Liver (tissue), 3 donors: ENCODE data around the gene TBL1X.

ENCODE experiments used
- EGR1 ChIP-seq, 2 donors: IDR thresholded peaks; 2 replicates each; pipeline ENCODE4 v1.6.1; 2016 to 2018; ENCODE audit warnings: antibody characterized with exemption in 2 of 2, low read depth in 2 of 2
- TAF1 ChIP-seq: conservative IDR thresholded peaks from 2 replicates; pipeline ENCODE4 v1.6.1; 2016; ENCODE audit warnings: antibody characterized with exemption, mild to moderate bottlenecking
- TF ChIP-seq, protein P1 (sequence below): IDR thresholded peaks from 2 replicates; pipeline ENCODE4 v1.6.1; 2016; ENCODE audit warnings: antibody characterized with exemption
- TF ChIP-seq, protein P2 (sequence below): fragments of 150-350 bp; IDR thresholded peaks from 2 replicates; pipeline ENCODE4 v1.5.1; 2017; ENCODE audit warnings: improper control_type of control experiment, low read depth, low read length; ENCODE audit not compliant: missing input control
- TF ChIP-seq, protein P3 (sequence below): IDR thresholded peaks from 2 replicates; pipeline ENCODE4 v1.6.1; 2016; ENCODE audit warnings: antibody characterized with exemption
- donor health status: healthy.
- donor health status: healthy.

DNA sequence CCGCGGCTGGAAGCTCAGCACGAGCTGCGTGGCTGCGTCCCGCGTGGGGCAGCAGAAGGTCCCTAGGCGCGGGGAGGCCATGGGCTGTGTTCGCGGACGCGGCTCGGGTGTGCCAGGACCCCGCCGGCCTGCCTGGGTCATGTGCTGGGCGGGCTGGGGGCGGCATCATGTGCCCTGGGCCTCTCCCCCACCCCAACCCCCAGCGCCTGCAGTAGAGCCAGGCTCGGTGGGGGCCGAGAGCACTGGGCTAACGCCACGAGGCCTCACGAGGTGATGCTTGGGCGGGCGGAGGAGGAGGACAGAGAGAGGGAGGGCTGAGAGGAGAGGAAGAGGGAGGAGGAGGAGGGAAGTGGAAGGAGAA is 300.9 kb downstream of the TBL1X start, which contains the start of gene GPR143:
- TF ChIP-seq, protein P1, sequence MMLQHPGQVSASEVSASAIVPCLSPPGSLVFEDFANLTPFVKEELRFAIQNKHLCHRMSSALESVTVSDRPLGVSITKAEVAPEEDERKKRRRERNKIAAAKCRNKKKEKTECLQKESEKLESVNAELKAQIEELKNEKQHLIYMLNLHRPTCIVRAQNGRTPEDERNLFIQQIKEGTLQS, result no peak
- TF ChIP-seq, protein P2, sequence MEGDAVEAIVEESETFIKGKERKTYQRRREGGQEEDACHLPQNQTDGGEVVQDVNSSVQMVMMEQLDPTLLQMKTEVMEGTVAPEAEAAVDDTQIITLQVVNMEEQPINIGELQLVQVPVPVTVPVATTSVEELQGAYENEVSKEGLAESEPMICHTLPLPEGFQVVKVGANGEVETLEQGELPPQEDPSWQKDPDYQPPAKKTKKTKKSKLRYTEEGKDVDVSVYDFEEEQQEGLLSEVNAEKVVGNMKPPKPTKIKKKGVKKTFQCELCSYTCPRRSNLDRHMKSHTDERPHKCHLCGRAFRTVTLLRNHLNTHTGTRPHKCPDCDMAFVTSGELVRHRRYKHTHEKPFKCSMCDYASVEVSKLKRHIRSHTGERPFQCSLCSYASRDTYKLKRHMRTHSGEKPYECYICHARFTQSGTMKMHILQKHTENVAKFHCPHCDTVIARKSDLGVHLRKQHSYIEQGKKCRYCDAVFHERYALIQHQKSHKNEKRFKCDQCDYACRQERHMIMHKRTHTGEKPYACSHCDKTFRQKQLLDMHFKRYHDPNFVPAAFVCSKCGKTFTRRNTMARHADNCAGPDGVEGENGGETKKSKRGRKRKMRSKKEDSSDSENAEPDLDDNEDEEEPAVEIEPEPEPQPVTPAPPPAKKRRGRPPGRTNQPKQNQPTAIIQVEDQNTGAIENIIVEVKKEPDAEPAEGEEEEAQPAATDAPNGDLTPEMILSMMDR, result no peak
- TF ChIP-seq TAF1 (no peak), EGR1 (IDR thresholded peaks at IDR 0.05; ENCODE audit: low read depth in 2 of 2) (no peak)
- TF ChIP-seq, protein P3, sequence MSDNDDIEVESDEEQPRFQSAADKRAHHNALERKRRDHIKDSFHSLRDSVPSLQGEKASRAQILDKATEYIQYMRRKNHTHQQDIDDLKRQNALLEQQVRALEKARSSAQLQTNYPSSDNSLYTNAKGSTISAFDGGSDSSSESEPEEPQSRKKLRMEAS, result no peak
